ENCODE results near the gene TEX51. TPM values are rescaled to one million over a fixed set of nuclear protein-coding genes. Genes with fewer than 3 reads are reported as not detected.

The TEX51 gene
- total RNA-seq, 4 donors from 2014 or later = not detected

GRCh38 chr2:126851756-126852155, 46.9 kb upstream of the TEX51 start:
- Histone ChIP-seq H3K4me3 (no peak overlapping the region), H3K36me3 (no peaks in the 10 kb centered on the region), H3K4me1 (no peaks in the 10 kb centered on the region), H3K9me3 (no peaks in the 10 kb centered on the region), H3K27me3 (no peaks in the 10 kb centered on the region), H3K27ac (no peak overlapping the region)
- WGBS, 2 donors (ENCODE audit: low coverage in 1 of 2) = 100% methylated on average over 1 of the region's 1 CpG
- TF ChIP-seq EP300 (IDR thresholded peaks at IDR 0.05) (no peak), POLR2A (IDR thresholded peaks at IDR 0.05) (no peak), POLR2AphosphoS5 (IDR thresholded peaks at IDR 0.05) (no peak), CTCF (IDR thresholded peaks at IDR 0.05) (no peak)
- no peak for ATAC-seq

GRCh38 chr2:126852361-126852760, 46.3 kb upstream of the TEX51 start:
- TF ChIP-seq CTCF (IDR thresholded peaks at IDR 0.05) (no peak), EP300 (IDR thresholded peaks at IDR 0.05) (no peak), POLR2A (IDR thresholded peaks at IDR 0.05) (no peak), POLR2AphosphoS5 (IDR thresholded peaks at IDR 0.05) (no peak)
- H3K36me3 ChIP-seq = no peaks in the 10 kb centered on the region
- no peak overlapping the region for H3K4me3 ChIP-seq
- ATAC-seq = no peak
- no peaks in the 10 kb centered on the region for H3K27me3 ChIP-seq
- WGBS, 2 donors (ENCODE audit: low coverage in 1 of 2) = no CpG with 5 or more reads among the region's 1 CpG
- H3K4me1 ChIP-seq = no peaks in the 10 kb centered on the region
- H3K9me3 ChIP-seq = no peaks in the 10 kb centered on the region
- H3K27ac ChIP-seq = no peak overlapping the region

- ATAC-seq = no peak
These were observed 43.1 kb upstream of the TEX51 start for GRCh38 chr2:126855606-126856005.

GRCh38 chr2:126856403-126856802, 42.3 kb upstream of the TEX51 start:
- H3K4me3 ChIP-seq = no peak overlapping the region
- no peaks in the 10 kb centered on the region for H3K27me3 ChIP-seq
- ATAC-seq = no peak
- H3K27ac ChIP-seq = no peak overlapping the region
- H3K4me1 ChIP-seq = no peaks in the 10 kb centered on the region
- TF ChIP-seq POLR2AphosphoS5 (IDR thresholded peaks at IDR 0.05) = no peak
- no peak for TF ChIP-seq CTCF (IDR thresholded peaks at IDR 0.05)
- TF ChIP-seq EP300 (IDR thresholded peaks at IDR 0.05) = no peak
- TF ChIP-seq POLR2A (IDR thresholded peaks at IDR 0.05) = no peak
- no peaks in the 10 kb centered on the region for H3K36me3 ChIP-seq
- WGBS, 2 donors (ENCODE audit: low coverage in 1 of 2) = 72 to 74% methylated on average over 4 to 6 of the region's 6 CpGs
- H3K9me3 ChIP-seq = no peaks in the 10 kb centered on the region

More at GRCh38 chr2:126855606-126856005, 43.1 kb upstream of the TEX51 start:
- Histone ChIP-seq H3K27me3 (no peaks in the 10 kb centered on the region), H3K4me3 (no peak overlapping the region), H3K4me1 (no peaks in the 10 kb centered on the region), H3K36me3 (no peaks in the 10 kb centered on the region), H3K27ac (no peak overlapping the region), H3K9me3 (no peaks in the 10 kb centered on the region)
- TF ChIP-seq CTCF (IDR thresholded peaks at IDR 0.05) (no peak), EP300 (IDR thresholded peaks at IDR 0.05) (no peak), POLR2A (IDR thresholded peaks at IDR 0.05) (no peak), POLR2AphosphoS5 (IDR thresholded peaks at IDR 0.05) (no peak)
- WGBS, 2 donors (ENCODE audit: low coverage in 1 of 2) = 63 to 75% methylated on average over 2 to 3 of the region's 3 CpGs

GRCh38 chr2:126857502-126857901, 41.2 kb upstream of the TEX51 start:
- no peaks in the 10 kb centered on the region for H3K36me3 ChIP-seq
- TF ChIP-seq EP300 (IDR thresholded peaks at IDR 0.05) (no peak), POLR2A (IDR thresholded peaks at IDR 0.05) (no peak), CTCF (IDR thresholded peaks at IDR 0.05) (no peak), POLR2AphosphoS5 (IDR thresholded peaks at IDR 0.05) (no peak)
- no peak overlapping the region for H3K27ac ChIP-seq
- 100% methylated on average over 2 of the region's 3 CpGs; no CpG with 5 or more reads in 1 of the 2 donors for WGBS, 2 donors (ENCODE audit: low coverage in 1 of 2)
- H3K4me1 ChIP-seq = no peaks in the 10 kb centered on the region
- ATAC-seq = no peak
- H3K27me3 ChIP-seq = no peaks in the 10 kb centered on the region
- H3K4me3 ChIP-seq = no peak overlapping the region
- no peaks in the 10 kb centered on the region for H3K9me3 ChIP-seq
